ENCODE data around the gene AKAP13. TPM values are rescaled to one million over a fixed set of nuclear protein-coding genes. Genes with fewer than 3 reads are reported as not detected.

The AKAP13 gene
- total RNA-seq, 2 experiments from 2014 or later = 83.2 to 85.2 TPM

GRCh38 chr15:85755471-85755870, 375.1 kb downstream of the AKAP13 start:
- DNase-seq = no peak
- Mint-ChIP-seq H3K36me3 (peaks cover 1% of the 10 kb centered on the region), H3K27ac (no peak overlapping the region), H3K9me3 (no peaks in the 10 kb centered on the region), H3K4me3 (no peak overlapping the region), H3K4me1 (peaks cover 22% of the 10 kb centered on the region), H3K27me3 (no peaks in the 10 kb centered on the region)

DNA sequence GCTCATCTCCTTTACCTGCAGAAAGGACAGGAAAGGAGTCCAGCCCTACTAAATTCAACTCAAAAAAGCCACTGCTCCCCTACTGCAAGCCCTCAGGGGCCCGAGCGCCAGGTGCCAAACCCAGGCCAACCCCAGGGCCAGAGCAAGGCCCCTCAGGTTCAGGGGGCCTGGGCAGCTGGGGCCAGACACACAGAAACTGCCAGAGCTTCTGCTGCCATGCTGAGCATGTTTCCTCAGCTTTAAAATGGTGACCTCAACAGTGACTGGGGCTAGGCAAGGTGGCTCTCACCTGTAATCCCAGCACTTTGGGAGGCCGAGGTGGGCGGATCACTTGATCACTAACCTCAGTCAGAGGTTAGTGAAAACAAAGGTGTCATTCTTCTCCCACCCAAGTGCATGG, 375.5 kb downstream of the AKAP13 start:
- Mint-ChIP-seq H3K27ac (no peak overlapping the region), H3K4me1 (peaks cover 17% of the 10 kb centered on the region), H3K36me3 (peaks cover 1% of the 10 kb centered on the region), H3K9me3 (no peaks in the 10 kb centered on the region), H3K27me3 (no peaks in the 10 kb centered on the region), H3K4me3 (no peak overlapping the region)
- DNase-seq = no peak

- DNase-seq = no peak
- Mint-ChIP-seq H3K27ac (no peak overlapping the region), H3K9me3 (no peaks in the 10 kb centered on the region), H3K4me3 (no peak overlapping the region), H3K36me3 (peaks cover 1% of the 10 kb centered on the region), H3K4me1 (peaks cover 12% of the 10 kb centered on the region), H3K27me3 (no peaks in the 10 kb centered on the region)
These were observed 376.1 kb downstream of the AKAP13 start for GRCh38 chr15:85756411-85757072.

DNA sequence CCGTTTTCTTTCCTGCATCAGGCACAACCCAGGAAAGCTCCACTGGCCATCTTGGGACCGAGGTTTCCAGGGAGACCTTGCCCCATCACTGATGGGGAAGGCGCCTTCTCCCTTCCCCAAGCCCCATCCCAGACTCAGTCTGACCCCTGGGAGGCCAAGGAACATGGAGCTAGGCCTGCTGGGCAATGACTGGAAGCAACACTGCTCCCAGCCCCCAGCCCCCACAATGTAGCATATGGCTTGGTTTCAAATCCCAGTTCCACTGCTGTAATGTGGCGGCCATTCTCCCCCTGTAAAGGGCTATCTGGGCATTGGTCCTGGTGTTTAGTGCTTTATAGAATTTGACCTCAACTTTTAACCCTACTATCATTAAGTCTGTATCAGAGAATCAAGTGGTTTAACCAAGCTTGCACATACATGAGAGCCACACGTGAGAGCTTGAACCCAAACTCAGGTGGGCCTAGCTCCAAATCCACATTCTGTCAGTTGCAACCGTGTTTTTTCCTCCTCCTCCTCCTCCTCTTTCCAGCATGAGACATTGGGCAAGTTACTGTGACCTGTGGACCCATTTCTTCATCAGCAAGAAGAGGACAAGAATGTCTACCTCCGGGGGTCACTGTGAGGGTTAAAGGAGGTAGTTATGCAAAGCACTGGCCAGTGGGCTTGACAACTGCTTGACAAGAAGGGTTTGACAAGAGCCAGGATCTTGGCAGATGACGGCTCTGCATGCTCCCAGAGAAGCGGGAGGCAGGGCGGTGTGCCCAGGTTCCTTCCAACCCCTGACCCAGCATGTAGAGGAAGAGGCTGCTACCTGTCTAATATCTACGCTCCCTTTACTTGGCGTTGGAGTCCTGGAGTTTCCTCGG, 376.9 kb downstream of the AKAP13 start:
- Mint-ChIP-seq H3K4me3 (no peak overlapping the region), H3K4me1 (peaks cover 8% of the 10 kb centered on the region), H3K27me3 (no peaks in the 10 kb centered on the region), H3K27ac (no peak overlapping the region), H3K36me3 (peaks cover 1% of the 10 kb centered on the region), H3K9me3 (no peaks in the 10 kb centered on the region)
- no peak for DNase-seq

DNA sequence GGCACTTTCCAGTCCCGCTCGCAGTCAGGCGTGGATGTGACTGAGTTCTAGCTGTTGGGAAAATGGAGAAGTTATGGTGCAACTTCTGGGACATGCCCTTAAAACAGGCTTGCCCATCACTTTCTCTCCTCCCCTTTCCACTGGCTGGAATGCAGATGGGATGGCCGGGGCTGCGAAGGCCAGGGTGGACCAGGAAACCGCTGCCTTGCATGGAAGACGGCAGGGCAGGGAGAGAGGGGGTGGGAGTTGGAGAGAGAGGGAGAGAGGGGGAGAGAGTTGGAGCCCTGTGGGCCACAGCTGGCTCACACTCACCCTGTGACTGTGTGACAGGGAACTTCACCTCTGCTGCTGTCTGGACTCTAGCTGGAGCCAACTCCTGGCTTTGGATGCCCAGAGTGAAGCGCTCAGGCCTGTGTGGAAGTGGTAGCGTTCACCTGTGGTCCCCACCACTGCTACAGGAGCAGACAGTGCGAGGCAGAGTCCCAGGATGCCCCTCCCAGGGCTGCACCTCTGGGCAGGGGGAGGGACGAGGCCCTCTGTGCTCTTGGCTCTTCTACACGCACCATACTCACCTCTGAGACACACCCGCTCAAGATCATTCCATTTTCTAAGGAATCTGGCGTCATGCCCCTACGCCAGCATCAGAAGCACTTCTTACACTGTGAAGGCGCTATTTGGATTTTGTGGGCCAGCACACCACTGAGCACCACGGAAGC, 377.7 kb downstream of the AKAP13 start:
- no peak overlapping the region for H3K4me3 Mint-ChIP-seq

DNA sequence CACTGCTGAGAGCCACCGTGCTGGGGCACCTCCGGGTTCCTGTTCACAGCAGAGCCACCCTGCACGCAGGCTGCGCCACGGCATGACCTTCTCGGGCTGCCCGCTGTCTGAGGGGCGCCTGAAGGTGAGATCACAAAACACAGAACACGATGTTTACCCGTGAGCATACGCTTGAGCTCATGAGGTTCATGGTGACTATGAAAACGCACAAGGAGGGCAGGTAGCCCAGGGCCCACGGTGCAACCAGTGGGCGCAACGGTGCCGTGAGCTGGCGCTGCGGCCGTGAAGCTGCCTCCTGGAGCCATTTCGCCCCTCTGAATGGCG, 378.2 kb downstream of the AKAP13 start:
- DNase-seq = no peak
- no peaks in the 10 kb centered on the region for H3K27me3 Mint-ChIP-seq
- H3K36me3 Mint-ChIP-seq = peaks cover 2% of the 10 kb centered on the region
- peaks cover 2% of the 10 kb centered on the region for H3K4me1 Mint-ChIP-seq
- H3K9me3 Mint-ChIP-seq = no peaks in the 10 kb centered on the region
- H3K4me3 Mint-ChIP-seq = no peak overlapping the region
- H3K27ac Mint-ChIP-seq = no peak overlapping the region

More for the DNA sequence above, 377.7 kb downstream of the AKAP13 start:
- Mint-ChIP-seq H3K27ac (no peak overlapping the region), H3K9me3 (no peaks in the 10 kb centered on the region), H3K27me3 (no peaks in the 10 kb centered on the region), H3K36me3 (peaks cover 1% of the 10 kb centered on the region), H3K4me1 (peaks cover 4% of the 10 kb centered on the region)
- no peak for DNase-seq

GRCh38 chr15:85759376-85759775, 379.0 kb downstream of the AKAP13 start:
- DNase-seq = no peak
- Mint-ChIP-seq H3K4me1 (peaks cover under 1% of the 10 kb centered on the region), H3K27me3 (no peaks in the 10 kb centered on the region), H3K36me3 (peaks cover 2% of the 10 kb centered on the region), H3K4me3 (no peak overlapping the region), H3K9me3 (no peaks in the 10 kb centered on the region), H3K27ac (no peak overlapping the region)

GRCh38 chr15:85760049-85760448, 379.6 kb downstream of the AKAP13 start:
- no peak overlapping the region for H3K4me3 Mint-ChIP-seq
- no peaks in the 10 kb centered on the region for H3K9me3 Mint-ChIP-seq
- H3K27me3 Mint-ChIP-seq = no peaks in the 10 kb centered on the region
- peaks cover 2% of the 10 kb centered on the region for H3K36me3 Mint-ChIP-seq
- DNase-seq = no peak
- H3K4me1 Mint-ChIP-seq = peaks cover 4% of the 10 kb centered on the region
- H3K27ac Mint-ChIP-seq = no peak overlapping the region

- Mint-ChIP-seq H3K27me3 (no peaks in the 10 kb centered on the region), H3K4me1 (peaks cover 4% of the 10 kb centered on the region), H3K36me3 (peaks cover 2% of the 10 kb centered on the region), H3K9me3 (no peaks in the 10 kb centered on the region), H3K27ac (no peak overlapping the region), H3K4me3 (no peak overlapping the region)
- no peak for DNase-seq
These were observed 380.3 kb downstream of the AKAP13 start for GRCh38 chr15:85760531-85761371.

DNA sequence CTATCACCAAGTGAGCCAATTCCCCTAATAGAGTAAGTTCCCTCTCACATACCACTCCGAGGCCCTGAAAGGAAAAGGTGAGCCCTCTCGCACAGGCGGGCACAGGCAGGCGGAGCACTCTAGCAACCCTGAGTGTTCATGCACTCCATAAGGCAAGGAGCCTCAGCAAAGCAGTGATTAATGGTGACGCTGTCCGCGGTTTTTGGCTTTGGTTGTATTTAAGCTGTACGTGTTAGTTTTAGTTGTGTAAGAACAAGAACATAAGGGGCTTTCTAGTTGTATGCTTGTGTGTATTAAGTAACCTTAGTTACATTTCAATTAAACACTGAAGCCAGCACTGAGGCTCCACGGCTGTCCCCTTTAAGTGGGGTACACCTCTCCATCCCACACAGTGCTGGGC, 381.2 kb downstream of the AKAP13 start:
- Mint-ChIP-seq H3K27ac (no peak overlapping the region), H3K9me3 (no peaks in the 10 kb centered on the region), H3K4me1 (peaks cover 5% of the 10 kb centered on the region), H3K27me3 (no peaks in the 10 kb centered on the region), H3K4me3 (no peak overlapping the region), H3K36me3 (peaks cover 2% of the 10 kb centered on the region)
- DNase-seq = no peak

GRCh38 chr15:85762039-85762755, 381.8 kb downstream of the AKAP13 start:
- DNase-seq = no peak

DNA sequence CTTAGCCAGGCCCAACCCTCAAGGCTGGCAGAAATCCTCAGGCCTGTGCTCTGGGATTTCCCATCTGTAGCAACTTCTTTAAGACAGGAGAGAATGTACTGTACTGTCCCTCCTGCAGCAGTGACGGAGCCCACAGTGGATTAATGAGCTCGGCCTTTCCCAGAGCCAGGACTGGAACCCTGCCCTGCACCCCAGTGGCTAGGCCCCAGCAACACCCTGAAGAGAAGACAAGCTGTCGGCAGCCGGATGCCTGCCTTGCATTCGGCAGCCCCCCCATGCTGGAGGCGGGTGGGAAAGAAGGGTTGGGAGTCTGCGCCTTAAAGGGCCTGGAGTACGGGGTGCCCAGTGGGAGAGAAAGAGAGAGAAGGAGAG, 382.3 kb downstream of the AKAP13 start:
- H3K4me3 Mint-ChIP-seq = no peak overlapping the region
- no peaks in the 10 kb centered on the region for H3K9me3 Mint-ChIP-seq
- H3K4me1 Mint-ChIP-seq = peaks cover 6% of the 10 kb centered on the region
- H3K27me3 Mint-ChIP-seq = no peaks in the 10 kb centered on the region
- H3K27ac Mint-ChIP-seq = no peak overlapping the region
- no peak for DNase-seq
- H3K36me3 Mint-ChIP-seq = peaks cover 2% of the 10 kb centered on the region

More at GRCh38 chr15:85762039-85762755, 381.8 kb downstream of the AKAP13 start:
- Mint-ChIP-seq H3K27me3 (no peaks in the 10 kb centered on the region), H3K36me3 (peaks cover 2% of the 10 kb centered on the region), H3K27ac (no peak overlapping the region), H3K4me1 (peaks cover 6% of the 10 kb centered on the region), H3K4me3 (no peak overlapping the region), H3K9me3 (no peaks in the 10 kb centered on the region)

DNA sequence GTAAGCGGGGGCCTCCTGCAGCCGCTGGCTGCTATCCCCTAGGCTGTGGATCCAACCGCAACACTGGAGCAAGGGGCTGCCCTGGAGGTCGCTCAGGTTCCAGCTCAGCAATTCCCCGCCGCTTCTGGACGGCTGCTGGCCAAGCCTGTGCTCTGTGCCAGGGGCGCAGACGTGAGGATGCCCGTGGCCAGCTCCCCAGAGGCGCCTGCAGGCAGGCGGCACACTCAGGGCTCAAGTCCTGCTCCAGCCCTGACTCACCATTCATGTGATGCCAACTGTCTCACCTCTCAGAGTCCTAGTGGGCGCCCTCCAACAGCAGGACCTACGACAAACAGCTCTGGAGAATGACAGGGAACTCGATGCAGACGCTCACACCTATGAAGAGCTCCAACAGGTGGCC, 382.8 kb downstream of the AKAP13 start:
- no peak for DNase-seq
- no peaks in the 10 kb centered on the region for H3K27me3 Mint-ChIP-seq
- peaks cover 6% of the 10 kb centered on the region for H3K4me1 Mint-ChIP-seq
- H3K9me3 Mint-ChIP-seq = no peaks in the 10 kb centered on the region
- H3K4me3 Mint-ChIP-seq = no peak overlapping the region
- H3K27ac Mint-ChIP-seq = no peak overlapping the region
- H3K36me3 Mint-ChIP-seq = peaks cover 2% of the 10 kb centered on the region

Measured in activated naive CD8-positive, alpha-beta T cell treated with anti-CD3 and anti-CD28 coated beads for 36 hours (primary cell).